Activated gamma-delta T cell treated with Interleukin-2 at 50 U/mL for 16 hours (primary cell): ENCODE data around the gene RASSF3.
A peak's percentile ranks its signal among the peaks of the same experiment; 100 is the strongest.
"Not testable (repeated sequence)": the region's sequence is repeated elsewhere in the genome, so short reads cannot be mapped to it uniquely, and the experiment has no call there.

Experiments used
- DNase-seq: peaks from one replicate; pipeline ENCODE4 v3.0.0-alpha.2; 2020

The RASSF3 gene

DNA sequence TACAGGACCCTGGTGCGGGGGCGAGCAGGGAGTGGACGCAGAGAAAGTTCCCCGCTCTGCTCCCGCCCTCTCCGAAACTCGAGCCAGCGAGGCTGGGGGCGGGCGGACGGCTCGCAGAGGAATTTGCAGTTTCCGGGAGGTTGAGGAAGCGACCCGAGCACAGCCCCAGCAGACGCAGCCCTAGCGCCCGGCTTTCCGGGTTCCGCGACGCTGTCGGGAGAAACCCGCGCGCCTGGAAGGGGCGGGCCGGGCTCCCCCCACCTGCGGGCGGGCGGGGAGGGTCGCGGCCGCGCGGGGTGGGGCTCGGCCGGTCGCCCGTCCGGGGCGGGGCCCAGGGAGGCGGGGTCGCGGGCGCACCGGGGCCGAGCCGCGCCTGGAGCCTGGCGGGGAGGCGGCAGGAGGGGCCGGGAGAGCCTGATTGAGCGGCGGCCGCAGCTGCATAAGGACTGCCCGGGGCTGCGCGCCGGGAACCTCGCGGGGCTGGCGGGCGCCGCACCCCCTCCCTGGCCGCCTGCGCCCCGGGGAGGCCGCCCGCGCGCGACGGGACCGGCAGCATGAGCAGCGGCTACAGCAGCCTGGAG lies at the start of gene RASSF3:
TSS of gene RASSF3 (plus strand) at position 417 of the 581 bp plus-strand sequence. CDS start at position 555, 138 bp downstream.
- peak; percentile 65 for DNase-seq

DNA sequence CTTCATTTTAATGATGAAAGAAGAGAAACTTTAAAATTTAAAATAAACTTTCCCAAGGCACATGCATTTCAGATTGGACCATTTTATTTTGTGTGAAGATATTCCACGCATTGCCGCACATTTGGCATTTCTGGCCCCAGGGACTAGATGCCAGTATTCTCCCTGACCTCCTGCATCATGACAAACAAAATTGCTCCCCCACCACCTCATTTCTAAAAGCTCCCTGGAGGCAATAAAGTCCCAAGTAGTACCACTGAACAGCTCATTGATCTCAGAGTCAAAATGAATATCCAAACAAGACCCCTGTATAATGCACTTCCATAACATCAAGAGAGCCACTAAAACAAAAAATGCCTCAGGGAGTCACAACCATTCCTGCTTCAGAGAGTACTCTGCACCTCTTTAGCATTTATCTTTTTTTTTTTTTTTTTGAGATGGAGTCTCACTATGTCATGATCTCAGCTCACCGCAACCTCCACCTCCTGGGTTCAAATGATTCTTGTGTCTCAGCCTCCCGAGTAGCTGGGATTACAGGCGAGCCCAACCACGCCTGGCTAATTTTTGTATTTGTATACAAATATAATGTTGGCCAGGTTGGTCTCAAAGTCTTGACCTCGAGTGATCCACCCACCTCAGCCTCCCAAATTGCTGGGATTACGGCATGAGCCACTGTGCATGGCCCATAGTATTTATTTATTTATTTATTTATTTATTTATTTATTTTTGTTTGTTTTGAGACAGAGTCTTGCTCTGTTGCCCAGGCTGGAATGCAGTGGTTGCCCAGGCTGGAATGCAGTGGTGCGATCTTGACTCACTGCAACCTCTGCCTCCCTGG lies 48.8 kb upstream of the RASSF3 start:
- DNase-seq, result no peak

DNA sequence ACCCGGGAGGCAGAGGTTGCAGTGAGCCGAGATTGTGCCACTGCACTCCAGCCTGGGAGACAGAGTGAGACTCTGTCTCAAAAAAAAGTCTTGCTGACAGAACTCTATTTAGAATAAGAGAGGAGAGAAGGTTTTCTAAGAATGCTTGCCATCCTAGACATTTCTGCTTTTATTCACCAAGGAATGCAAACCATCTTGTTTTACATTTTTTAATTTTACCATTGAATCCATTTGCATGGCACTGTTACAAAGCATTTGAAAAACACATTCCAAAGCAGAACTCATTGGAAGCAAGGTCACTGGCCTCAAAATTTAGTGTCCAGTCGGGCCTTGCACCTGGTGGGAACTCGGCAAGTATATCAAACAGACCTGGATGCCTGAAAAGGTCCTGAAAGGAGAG lies 44.2 kb upstream of the RASSF3 start:
- no peak for DNase-seq

- DNase-seq, result no peak
Observed at GRCh38 chr12:64566831-64567517, 43.3 kb upstream of the RASSF3 start.

- no peak for DNase-seq
Observed at GRCh38 chr12:64567570-64567969, 42.7 kb upstream of the RASSF3 start.

- DNase-seq, result no peak
Observed at GRCh38 chr12:64568298-64568697, 42.0 kb upstream of the RASSF3 start.

DNA sequence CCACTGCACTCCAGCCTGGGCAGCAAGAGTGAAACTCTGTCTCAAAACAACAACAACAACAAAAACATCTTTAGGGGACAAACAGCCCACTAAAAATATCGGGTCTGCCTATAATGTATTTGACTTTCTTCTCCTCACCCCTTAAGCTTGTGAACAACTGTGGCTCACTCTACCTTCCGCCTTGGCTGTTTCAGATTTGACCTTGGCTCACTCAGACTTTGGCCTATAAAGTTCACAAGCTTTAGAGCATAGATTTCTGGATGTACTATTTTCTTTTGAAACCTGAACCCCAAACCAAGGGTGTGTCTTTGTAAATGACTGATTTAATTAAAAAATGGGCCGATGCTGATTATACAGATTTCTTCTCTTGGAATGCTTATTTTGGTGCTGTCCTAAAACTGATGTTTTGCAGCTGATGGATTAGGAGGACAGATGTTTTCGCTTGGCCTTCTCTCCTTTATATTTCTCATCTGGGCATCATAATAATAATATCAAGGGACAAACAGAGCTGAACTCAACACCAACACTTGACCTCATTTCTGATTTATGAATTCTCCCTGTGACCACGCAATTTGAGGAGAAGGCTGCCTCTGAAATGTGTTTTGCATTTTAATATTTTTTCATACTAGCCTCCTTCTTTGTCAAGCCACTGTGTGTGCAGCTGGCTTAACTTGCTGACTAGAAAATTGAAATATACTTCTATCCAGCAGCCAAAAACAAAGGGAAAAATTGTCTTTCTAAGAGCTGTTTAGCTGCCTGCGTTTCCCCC lies 40.2 kb upstream of the RASSF3 start:
- DNase-seq, result no peak

- no peak for DNase-seq
Observed at GRCh38 chr12:64571411-64571810, 38.9 kb upstream of the RASSF3 start.

- DNase-seq, result no peak
Observed at GRCh38 chr12:64572241-64572640, 38.1 kb upstream of the RASSF3 start.

DNA sequence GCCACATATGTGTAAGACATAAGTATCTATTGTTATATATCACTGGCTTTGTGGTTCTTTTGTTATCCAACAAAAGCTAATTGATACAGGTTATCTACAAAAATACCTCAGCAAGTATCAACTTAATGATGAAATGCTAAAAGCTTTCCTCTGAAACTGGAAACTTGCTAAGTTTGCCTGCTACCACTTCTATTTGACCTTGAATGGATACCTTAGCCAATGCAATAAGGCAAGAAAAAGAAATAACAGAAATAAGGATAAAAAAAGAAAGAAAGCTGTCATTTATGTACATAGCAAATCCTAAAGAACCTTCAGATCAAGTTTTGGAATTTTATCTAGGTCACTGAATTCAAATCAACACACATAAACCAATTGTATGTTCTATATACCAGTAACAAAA lies 35.5 kb upstream of the RASSF3 start:
- DNase-seq, result no peak

GRCh38 chr12:64577046-64577445 lies 33.2 kb upstream of the RASSF3 start:
- DNase-seq, result no peak

DNA sequence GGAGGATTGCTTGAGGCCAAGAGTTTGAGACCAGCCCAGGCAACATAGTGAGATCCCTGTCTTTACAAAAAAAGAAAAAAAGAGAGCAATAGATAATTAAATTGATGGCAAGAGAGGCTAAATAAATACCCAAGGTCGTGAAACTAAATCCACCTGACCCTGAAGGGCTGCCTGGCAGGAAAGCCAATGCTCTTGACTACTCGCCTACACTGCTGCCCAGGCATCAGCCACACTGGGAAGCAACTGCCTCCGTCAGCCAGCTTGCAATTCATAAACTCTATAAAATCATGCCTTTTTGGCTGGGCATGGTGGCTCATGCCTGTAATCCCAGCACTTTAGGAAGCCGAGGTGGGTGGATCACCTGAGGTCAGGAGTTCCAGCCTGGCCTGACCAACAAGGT lies 31.7 kb upstream of the RASSF3 start:
- no peak for DNase-seq

DNA sequence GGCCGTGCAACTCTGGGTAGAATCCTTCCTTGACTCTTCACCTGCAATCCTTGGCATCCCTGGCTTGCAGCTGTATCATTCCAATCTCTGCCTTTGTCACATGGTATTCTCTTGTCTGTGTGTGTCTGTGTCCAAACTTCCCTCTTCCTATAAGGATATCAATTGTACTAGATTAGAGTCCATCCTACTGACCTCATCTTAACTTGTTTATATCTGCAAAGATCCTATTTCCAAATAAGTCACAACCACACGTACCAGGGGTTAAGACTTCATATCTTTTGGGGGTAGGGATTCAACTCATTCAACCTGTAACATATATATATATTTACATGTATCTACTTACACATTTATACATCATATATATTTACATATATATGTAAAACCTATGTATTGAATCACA lies 29.6 kb upstream of the RASSF3 start:
- DNase-seq, result no peak

- no peak for DNase-seq
Observed at GRCh38 chr12:64582114-64582513, 28.2 kb upstream of the RASSF3 start.

- DNase-seq, result no peak
Observed at GRCh38 chr12:64582862-64583261, 27.4 kb upstream of the RASSF3 start.

- not testable (repeated sequence) for DNase-seq
Observed at GRCh38 chr12:64583395-64583770, 26.9 kb upstream of the RASSF3 start.

- DNase-seq, result no peak
Observed at GRCh38 chr12:64583771-64584421, 26.4 kb upstream of the RASSF3 start.

GRCh38 chr12:64585104-64585503 lies 25.2 kb upstream of the RASSF3 start:
- DNase-seq, result no peak

- no peak for DNase-seq
Observed at GRCh38 chr12:64587447-64587846, 22.8 kb upstream of the RASSF3 start.

DNA sequence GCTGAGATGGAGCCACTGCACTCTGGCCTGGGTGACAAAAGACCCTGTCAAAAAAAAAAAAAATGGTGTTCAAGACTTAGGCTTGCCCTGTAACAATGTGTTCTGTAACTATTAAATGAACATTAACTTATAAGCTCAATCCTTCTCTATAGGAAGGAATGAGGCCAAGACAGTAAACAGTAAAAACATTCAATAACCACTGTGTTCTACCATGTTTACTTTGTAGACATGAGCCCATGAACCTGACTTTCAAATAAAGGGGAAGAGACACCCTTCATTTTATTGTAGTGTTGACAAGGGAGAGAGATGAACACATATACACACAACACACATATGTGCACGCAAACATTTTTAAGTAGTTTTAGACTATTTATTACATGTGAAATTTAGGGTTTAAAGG lies 20.1 kb upstream of the RASSF3 start:
- no peak for DNase-seq

- no peak for DNase-seq
Observed at GRCh38 chr12:64595863-64596793, 14.2 kb upstream of the RASSF3 start.

DNA sequence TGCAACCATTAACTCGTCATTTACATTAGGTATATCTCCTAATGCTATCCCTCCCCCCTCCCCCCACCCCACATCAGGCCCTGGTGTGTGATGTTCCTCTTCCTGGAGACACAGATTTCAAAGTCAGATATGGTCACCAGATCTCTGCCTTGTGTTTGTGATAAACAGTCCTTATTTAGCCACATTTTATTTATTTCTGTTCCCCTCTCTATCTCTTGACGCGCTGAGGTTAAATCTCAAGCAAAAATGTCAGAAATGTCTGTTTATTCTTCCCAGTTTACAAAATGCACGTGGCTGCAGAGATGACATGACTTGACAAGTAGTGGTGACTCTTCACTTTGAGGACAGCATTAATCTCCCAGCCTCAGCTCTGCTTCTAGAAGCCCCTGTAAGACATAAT lies 11.5 kb upstream of the RASSF3 start:
- DNase-seq, result no peak
